HG02840 (cell line): Measurements from ENCODE around the gene PKP1.

Source experiments
- ATAC-seq: cut with Tn5 transposase; IDR thresholded peaks from one replicate; pipeline ENCODE4 v1.9.1; 2021; ENCODE audit warnings: mild to moderate bottlenecking, moderate library complexity, moderate number of reproducible peaks; ENCODE audit not compliant: unreplicated experiment, low FRiP score

Gene PKP1

DNA sequence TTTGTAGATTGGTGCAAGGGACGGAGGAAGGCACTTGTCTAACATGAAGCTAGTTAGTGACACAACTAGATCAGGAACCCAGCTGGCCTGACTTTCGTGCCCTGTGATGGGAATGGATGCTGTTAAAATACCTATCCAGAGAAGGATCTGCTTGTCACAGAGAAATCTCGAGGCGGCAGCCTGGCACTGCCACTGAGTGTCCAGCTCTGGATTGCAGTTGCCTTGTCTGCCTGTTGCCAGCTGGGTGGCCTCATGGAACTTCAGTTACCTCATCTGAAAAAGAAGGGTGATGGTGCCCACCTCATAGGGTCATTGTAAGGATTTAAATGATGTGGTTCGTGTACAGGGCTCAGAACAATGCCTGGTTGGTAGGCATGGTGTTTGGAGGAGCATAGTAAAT lies 2.4 kb upstream of the PKP1 start:
- ATAC-seq: no peak

GRCh38 chr1:201281573-201281972 lies 1.7 kb upstream of the PKP1 start:
- no peak for ATAC-seq

- no peak for ATAC-seq
Observed at GRCh38 chr1:201282216-201282615, 1.1 kb upstream of the PKP1 start.

DNA sequence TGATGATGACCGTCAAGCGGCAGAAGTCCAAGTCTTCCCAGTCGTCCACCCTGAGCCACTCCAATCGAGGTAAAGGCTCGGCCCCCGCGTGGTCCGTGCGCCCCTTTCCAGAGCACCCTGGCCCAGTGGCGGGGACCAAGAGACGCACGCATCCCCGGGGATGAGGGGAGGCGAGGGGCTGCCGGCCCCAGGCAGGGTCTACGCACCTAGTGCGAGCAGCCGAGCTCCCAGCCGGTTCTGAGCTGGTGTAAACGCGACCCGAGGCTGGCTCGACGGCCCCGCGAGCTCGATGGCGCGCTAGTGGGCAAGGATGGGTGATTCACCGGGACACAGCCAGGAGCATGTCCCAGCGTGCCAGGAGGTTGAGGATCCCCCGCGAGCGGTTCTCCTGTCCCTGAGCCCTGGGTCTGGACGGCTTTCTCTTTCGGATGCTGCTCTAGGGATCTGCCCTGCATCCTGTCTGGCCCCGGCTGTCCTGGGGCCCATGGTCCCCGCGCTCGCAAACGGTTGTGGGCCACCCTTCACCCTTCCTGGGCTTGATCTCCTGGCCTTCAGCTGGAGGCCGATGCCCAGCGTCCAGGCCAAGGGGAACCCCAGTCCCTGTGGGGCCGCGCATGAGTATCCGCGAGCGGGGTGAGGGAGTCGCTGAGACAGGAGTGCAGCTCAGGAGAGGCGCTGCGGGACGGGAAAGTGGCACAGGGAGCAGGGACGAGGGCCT lies 689 bp downstream of the PKP1 start:
- no peak for ATAC-seq

GRCh38 chr1:201284636-201285035 lies 1.3 kb downstream of the PKP1 start:
- ATAC-seq: no peak

GRCh38 chr1:201285846-201286245 lies 2.5 kb downstream of the PKP1 start:
- no peak for ATAC-seq

DNA sequence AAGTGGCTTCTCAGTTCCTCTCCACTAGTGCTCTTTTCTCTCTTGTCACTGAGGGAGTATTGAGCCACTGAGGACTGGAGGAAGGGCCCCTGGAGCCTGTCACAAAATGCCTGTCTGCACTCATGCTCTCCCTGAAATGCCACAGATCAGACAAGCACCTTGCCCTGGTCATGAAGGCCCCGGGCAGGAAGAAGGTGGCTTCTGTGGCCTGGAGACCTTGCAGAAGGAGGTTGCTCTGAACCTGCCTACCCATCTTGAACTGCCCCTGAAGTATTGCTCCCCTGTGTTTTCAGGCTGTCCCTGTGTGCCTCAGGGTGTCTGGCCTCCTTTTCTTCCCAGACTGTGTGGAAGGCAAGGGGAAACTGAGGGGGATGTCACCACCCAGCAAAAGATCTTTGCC lies 3.1 kb downstream of the PKP1 start:
- no peak for ATAC-seq

GRCh38 chr1:201288007-201288406 lies 4.7 kb downstream of the PKP1 start:
- no peak for ATAC-seq

- ATAC-seq: no peak
Observed at GRCh38 chr1:201288765-201289164, 5.5 kb downstream of the PKP1 start.

DNA sequence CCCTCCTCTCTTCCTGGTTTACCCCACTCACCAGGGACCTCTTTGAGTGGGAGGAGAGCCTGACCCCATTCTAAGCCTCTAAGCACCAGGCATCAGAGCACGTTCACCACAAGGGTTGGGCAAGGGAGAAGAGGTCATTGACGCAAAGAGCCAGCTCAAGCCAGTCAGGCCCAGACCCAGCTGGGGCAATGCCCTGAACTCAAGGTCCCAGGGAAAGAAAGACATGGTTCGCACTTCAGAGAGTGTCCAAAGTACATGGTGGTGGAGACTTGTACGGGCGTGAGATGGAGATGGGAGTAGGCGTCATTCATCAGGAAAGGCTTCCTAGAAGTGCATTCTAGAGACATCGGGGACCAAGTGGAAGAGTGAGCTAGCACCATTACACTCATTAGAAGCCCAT lies 7.2 kb downstream of the PKP1 start:
- ATAC-seq: no peak

- ATAC-seq: no peak
Observed at GRCh38 chr1:201291916-201292315, 8.6 kb downstream of the PKP1 start.

GRCh38 chr1:201294876-201295275 lies 11.6 kb downstream of the PKP1 start:
- ATAC-seq: no peak

DNA sequence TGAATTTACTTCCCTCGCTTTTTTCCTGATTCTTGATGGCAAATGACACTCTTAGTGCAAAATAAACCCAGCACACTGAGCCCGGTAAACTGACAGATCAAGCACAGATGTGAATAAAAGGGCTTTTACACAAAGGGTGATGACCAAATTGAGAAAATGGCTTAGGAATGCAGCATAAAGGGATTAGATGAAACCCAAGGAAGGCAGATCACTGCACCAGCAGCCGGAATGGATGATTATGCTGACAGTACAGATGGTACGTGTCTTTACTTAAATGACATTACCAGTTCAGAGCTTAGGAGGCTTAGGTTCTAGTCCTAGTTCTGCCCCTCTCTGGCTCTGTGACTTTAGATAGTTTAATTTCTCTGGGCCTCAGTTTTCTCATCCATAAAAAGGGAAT lies 12.0 kb downstream of the PKP1 start:
- ATAC-seq: no peak

DNA sequence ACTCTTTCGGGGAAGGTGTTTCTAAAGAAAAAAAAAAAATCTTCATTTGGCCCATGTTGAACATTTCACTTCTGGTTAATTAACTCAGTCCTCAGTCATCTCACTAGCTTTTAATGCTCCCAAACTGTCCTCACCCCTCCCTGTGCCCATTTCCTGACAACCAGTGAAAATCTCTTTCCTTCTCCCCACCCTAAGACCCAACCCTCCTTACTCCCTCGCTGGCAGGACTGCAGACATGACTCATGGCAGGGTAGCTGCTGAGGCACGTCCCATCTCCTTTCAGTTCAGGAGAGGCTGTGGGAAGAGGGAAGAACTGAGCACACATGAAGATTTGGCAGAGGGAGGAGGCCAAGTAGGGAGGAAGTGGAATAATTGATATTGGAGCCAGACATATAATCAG lies 12.6 kb downstream of the PKP1 start:
- ATAC-seq: no peak

DNA sequence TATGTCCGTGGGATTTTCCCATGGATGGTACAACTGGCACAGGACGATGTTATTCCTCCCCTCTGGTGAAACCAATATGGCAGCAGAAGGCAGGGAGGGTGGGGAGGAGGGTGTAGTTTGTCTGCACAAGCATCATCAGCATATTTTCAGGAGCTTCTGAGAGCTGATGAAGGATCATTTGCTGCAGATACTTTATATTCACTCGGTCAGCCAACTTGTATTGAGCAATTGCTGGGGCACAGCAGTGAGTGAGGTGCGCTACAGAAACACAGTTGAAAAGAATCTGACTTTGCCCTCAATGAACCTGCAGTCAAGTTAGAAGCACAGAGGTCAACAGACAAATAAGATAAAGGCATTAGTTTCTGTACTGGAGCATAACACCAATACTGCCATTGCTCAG lies 13.0 kb downstream of the PKP1 start:
- no peak for ATAC-seq

- ATAC-seq: no peak
Observed at GRCh38 chr1:201298396-201299381, 15.4 kb downstream of the PKP1 start.

GRCh38 chr1:201299968-201300367 lies 16.7 kb downstream of the PKP1 start:
- ATAC-seq: no peak

DNA sequence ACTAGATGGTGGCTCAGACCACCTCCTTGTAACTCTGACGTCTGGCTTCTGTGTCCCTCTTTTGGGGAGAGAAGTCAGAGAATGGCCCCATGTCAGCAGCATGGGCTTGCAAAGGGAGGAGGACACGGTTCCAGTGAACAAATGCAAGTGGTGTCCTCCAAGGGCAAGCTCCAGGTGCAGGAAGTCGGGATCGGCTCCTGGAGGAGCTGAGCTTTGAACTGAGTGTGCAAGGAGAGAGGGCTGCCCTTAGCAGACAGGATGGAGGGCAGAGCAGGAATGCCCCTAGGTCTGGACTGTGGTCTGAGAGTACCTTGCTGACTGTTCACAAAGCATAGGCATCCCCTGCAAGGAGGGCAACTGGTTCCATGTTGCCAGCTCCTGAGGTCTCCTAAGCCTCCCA lies 17.3 kb downstream of the PKP1 start:
- no peak for ATAC-seq

DNA sequence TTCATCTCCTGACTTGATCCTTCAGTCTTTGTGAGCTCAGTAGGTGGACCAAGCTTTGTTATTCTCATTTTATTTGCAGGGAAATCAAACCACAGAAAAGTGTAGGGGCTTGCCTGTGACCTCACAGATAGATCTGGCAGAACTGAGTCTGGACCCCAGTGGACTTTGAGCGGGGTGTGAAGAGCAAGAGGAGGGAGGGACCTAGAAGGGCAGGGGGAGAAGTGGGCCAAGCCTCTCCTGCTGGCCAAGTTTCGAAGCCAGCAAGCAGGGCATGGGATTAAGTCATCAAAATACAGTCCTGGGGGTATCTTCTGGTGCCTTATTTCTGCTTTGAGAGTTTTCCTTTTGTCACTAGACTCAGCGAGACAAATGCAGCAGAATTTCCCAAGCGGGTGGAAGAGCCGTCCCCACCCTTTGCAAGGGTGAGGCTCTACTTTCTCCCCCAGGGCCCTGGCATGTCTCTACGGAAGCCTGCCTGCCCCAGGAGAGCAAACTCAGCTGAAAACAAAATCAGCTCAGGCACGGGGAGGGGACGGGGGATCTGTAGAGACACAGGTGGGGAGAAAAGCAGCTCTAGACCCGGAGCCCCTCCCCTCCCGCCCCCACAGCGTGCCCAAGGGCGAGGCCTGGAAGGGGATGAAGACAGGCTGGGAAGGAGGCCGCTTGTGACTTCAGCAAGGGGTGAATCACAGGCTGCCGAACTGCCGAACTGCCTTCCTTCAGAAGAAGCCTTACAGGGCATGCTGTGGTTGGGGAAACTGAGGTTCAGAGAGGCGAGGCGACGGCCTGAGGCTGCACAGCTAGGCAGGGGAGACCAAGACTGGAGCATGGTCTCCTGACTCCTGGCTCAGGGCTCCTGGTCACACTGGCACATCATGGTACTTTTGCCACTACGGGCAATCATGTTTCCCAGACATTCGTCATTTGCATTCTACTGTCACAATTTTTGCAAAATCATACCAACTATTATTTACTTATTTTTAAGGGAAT lies 19.2 kb downstream of the PKP1 start:
- ATAC-seq: no peak

DNA sequence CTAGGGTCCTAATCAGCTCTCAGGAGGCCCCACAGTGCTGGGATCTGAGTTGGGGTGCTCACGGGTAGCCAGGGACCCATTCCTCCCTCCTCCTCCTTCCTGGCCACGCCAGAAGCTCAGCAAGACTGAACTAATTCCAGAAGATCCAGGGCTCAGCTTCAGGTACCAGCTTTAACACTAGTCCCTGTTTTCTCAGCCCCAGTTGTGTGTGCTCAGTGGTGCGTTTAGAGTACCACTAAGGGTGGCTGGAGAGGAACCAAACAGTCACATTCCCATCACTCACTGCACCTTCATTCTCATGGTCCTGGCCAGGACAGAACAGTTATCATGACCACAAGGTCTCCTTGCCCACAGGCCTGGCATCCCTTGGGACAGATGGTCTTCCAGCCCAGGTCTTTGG lies 20.8 kb downstream of the PKP1 start:
- no peak for ATAC-seq

GRCh38 chr1:201305815-201306214 lies 22.5 kb downstream of the PKP1 start:
- no peak for ATAC-seq
